Measurements from ENCODE around the gene PMP22. TPM values are rescaled to one million over a fixed set of nuclear protein-coding genes. Genes with fewer than 3 reads are reported as not detected.
A peak's percentile ranks its signal among the peaks of the same experiment; 100 is the strongest.
"Not testable (repeated sequence)": the region's sequence is repeated elsewhere in the genome, so short reads cannot be mapped to it uniquely, and the experiment has no call there.

PMP22 gene
- total and polyA plus RNA-seq, 4 experiments from 2014 or later = 0.53 to 0.76 TPM; not detected in 2

DNA sequence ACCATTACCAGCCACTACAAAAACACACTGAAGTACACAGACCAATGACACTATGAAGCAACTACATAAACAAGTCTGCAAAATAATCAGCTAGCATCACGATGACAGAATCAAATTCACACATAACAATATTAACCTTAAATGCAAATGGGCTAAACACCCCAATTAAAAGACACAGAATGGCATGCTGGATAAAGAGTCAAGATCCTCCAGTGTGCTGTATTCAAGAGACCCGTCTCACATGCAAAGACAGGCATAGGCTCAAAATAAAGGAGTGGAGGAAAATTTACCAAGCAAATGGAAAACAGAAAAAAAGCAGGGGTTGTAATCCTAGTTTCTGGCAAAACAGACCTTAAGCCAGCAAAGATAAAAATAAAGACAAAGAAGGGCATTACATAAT lies 64.6 kb downstream of the PMP22 start:
- CTCF ChIA-PET (ENCODE audit: partially characterized antibody); POLR2A ChIA-PET (ENCODE audit: partially characterized antibody); intact Hi-C loops (cut with micrococcal nuclease); H3K36me3 ChIP-seq (ENCODE audit: insufficient read depth, low read length); H3K4me1 Mint-ChIP-seq; DNase-seq; H3K4me3 ChIP-seq (ENCODE audit: low read length in 2 of 2); H3K27ac Mint-ChIP-seq; H3K4me1 ChIP-seq (ENCODE audit: insufficient read depth, low read length); H3K36me3 Mint-ChIP-seq; H3K27me3 ChIP-seq (ENCODE audit: insufficient read depth, low read length); H3K27ac ChIP-seq (ENCODE audit: low read depth, low read length); H3K9me3 ChIP-seq (ENCODE audit: control insufficient read depth in 1 of 2, low read length in 2 of 2): not testable (repeated sequence)
- peaks cover 3 to 38% (median 25%) of the 10 kb centered on the region in 8 donors for H3K9me3 Mint-ChIP-seq
- peak overlapping the region in 1 of 8 donors; percentile 52 for H3K4me3 Mint-ChIP-seq
- peaks cover 2 to 11% of the 10 kb centered on the region in 2 donors for H3K27me3 Mint-ChIP-seq

DNA sequence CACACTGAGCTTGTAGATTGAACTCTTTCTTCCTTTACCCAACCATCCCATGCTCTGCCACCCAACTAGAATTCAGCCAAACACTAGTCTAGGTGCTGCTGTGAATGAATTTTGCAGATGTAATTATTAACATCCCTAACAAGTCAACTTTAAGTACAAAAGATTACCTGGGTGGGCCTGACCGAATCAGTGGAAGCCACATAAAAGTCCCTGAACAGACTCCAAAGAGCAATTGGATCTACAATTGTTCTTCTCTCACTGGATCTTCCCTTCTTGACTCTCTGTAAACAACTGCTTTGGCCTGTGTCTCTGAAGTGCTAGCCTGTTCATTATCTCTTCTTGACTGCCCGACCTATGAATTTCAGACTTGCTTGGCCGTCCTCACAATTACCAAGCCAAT lies 67.9 kb downstream of the PMP22 start:
- Histone ChIP-seq H3K27ac (ENCODE audit: low read depth, low read length) (no peak overlapping the region), H3K9me3 (ENCODE audit: control insufficient read depth in 1 of 2, low read length in 2 of 2) (no peaks in the 10 kb centered on the region), H3K4me3 (ENCODE audit: low read length in 2 of 2) (no peak overlapping the region), H3K36me3 (ENCODE audit: insufficient read depth, low read length) (no peaks in the 10 kb centered on the region), H3K27me3 (ENCODE audit: insufficient read depth, low read length) (no peaks in the 10 kb centered on the region), H3K4me1 (ENCODE audit: insufficient read depth, low read length) (no peaks in the 10 kb centered on the region)
- CTCF ChIA-PET (ENCODE audit: partially characterized antibody) = no interaction called here
- H3K27ac Mint-ChIP-seq = no peak overlapping the region
- no peak overlapping the region for H3K4me3 Mint-ChIP-seq
- no peaks in the 10 kb centered on the region for H3K4me1 Mint-ChIP-seq
- DNase-seq = no peak
- intact Hi-C loops (cut with micrococcal nuclease) = no loop called here
- H3K36me3 Mint-ChIP-seq = peaks cover 0 to 2% of the 10 kb centered on the region in 2 donors
- POLR2A ChIA-PET (ENCODE audit: partially characterized antibody) = no interaction called here
- peaks cover 11 to 15% of the 10 kb centered on the region in 2 donors for H3K27me3 Mint-ChIP-seq
- peaks cover 3 to 36% (median 25%) of the 10 kb centered on the region in 8 donors for H3K9me3 Mint-ChIP-seq

GRCh38 chr17:15194859-15195277 lies 70.3 kb downstream of the PMP22 start:
- H3K4me3 Mint-ChIP-seq = no peak overlapping the region
- DNase-seq = no peak
- ChIA-PET POLR2A (ENCODE audit: partially characterized antibody) (no interaction called here), CTCF (ENCODE audit: partially characterized antibody) (no interaction called here)
- no peaks in the 10 kb centered on the region for H3K27me3 ChIP-seq (ENCODE audit: insufficient read depth, low read length)
- no peaks in the 10 kb centered on the region for H3K36me3 Mint-ChIP-seq
- no peak overlapping the region for H3K4me3 ChIP-seq (ENCODE audit: low read length in 2 of 2)
- peaks cover 12 to 15% of the 10 kb centered on the region in 2 donors for H3K27me3 Mint-ChIP-seq
- no peaks in the 10 kb centered on the region for H3K36me3 ChIP-seq (ENCODE audit: insufficient read depth, low read length)
- no peaks in the 10 kb centered on the region for H3K9me3 ChIP-seq (ENCODE audit: control insufficient read depth in 1 of 2, low read length in 2 of 2)
- H3K27ac Mint-ChIP-seq = no peak overlapping the region
- no peak overlapping the region for H3K27ac ChIP-seq (ENCODE audit: low read depth, low read length)
- peaks cover 2 to 21% (median 14%) of the 10 kb centered on the region in 8 donors for H3K9me3 Mint-ChIP-seq
- H3K4me1 ChIP-seq (ENCODE audit: insufficient read depth, low read length) = no peaks in the 10 kb centered on the region
- no peaks in the 10 kb centered on the region for H3K4me1 Mint-ChIP-seq
- intact Hi-C loops (cut with micrococcal nuclease) = no loop called here

- Mint-ChIP-seq H3K36me3 (no peaks in the 10 kb centered on the region), H3K27me3 (peaks cover 7 to 9% of the 10 kb centered on the region in 2 donors), H3K27ac (no peak overlapping the region), H3K4me3 (no peak overlapping the region), H3K4me1 (no peaks in the 10 kb centered on the region), H3K9me3 (peaks cover 0 to 2% (median 0%) of the 10 kb centered on the region in 8 donors)
- Histone ChIP-seq H3K4me3 (ENCODE audit: low read length in 2 of 2) (no peak overlapping the region), H3K27me3 (ENCODE audit: insufficient read depth, low read length) (no peaks in the 10 kb centered on the region), H3K9me3 (ENCODE audit: control insufficient read depth in 1 of 2, low read length in 2 of 2) (no peaks in the 10 kb centered on the region), H3K4me1 (ENCODE audit: insufficient read depth, low read length) (no peaks in the 10 kb centered on the region), H3K27ac (ENCODE audit: low read depth, low read length) (no peak overlapping the region), H3K36me3 (ENCODE audit: insufficient read depth, low read length) (no peaks in the 10 kb centered on the region)
- ChIA-PET POLR2A (ENCODE audit: partially characterized antibody) (no interaction called here), CTCF (ENCODE audit: partially characterized antibody) (no interaction called here)
- intact Hi-C loops (cut with micrococcal nuclease) = no loop called here
- no peak for DNase-seq
Measured at GRCh38 chr17:15185625-15185991, 79.5 kb downstream of the PMP22 start.

DNA sequence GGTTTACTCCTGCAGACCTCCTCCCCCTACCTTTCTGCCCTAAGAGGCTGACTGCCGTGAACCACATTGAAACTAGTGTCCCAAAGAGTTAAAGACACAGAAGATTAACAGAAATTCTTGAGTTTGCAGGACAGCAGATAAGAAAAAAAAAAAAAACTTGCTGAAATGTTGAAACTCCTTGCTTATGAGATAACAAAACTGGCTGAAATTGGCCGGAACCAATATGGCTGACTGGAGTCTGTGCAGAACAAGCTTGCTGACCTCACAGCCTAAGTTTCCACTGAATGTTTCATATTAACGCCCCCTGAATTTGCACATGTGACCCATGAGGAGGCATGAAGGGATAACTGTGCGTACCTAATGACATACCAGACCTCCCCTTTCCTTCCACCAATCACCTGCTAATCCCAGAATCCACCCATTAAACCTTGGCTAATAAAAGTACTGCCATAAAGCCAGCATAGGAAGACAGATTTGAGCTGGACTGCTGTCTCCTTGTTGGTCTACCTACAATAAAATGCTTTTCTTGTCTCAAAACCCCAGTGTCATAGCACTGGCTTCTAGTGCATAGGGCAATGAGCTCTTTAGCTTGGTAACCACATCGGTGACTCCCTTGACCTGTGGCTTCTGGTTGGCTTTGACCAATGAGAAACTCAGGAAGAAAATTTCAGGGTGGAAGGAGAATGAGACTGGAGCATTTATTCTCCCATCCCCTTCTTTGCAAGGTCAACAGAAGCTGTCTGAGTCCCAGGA lies 80.1 kb downstream of the PMP22 start:
- Histone ChIP-seq H3K4me1 (ENCODE audit: insufficient read depth, low read length) (no peaks in the 10 kb centered on the region), H3K4me3 (ENCODE audit: low read length in 2 of 2) (no peak overlapping the region), H3K27ac (ENCODE audit: low read depth, low read length) (no peak overlapping the region), H3K27me3 (ENCODE audit: insufficient read depth, low read length) (no peaks in the 10 kb centered on the region), H3K36me3 (ENCODE audit: insufficient read depth, low read length) (no peaks in the 10 kb centered on the region), H3K9me3 (ENCODE audit: control insufficient read depth in 1 of 2, low read length in 2 of 2) (no peaks in the 10 kb centered on the region)
- CTCF ChIA-PET (ENCODE audit: partially characterized antibody) = no interaction called here
- Mint-ChIP-seq H3K27me3 (peaks cover 7 to 9% of the 10 kb centered on the region in 2 donors), H3K4me1 (no peaks in the 10 kb centered on the region), H3K36me3 (no peaks in the 10 kb centered on the region), H3K27ac (peak overlapping the region in 1 of 7 donors; percentile 66), H3K9me3 (peaks cover 0 to 2% (median 0%) of the 10 kb centered on the region in 8 donors), H3K4me3 (peak overlapping the region in 1 of 8 donors; percentile 59)
- POLR2A ChIA-PET (ENCODE audit: partially characterized antibody) = no interaction called here
- intact Hi-C loops (cut with micrococcal nuclease) = no loop called here
- DNase-seq = no peak

DNA sequence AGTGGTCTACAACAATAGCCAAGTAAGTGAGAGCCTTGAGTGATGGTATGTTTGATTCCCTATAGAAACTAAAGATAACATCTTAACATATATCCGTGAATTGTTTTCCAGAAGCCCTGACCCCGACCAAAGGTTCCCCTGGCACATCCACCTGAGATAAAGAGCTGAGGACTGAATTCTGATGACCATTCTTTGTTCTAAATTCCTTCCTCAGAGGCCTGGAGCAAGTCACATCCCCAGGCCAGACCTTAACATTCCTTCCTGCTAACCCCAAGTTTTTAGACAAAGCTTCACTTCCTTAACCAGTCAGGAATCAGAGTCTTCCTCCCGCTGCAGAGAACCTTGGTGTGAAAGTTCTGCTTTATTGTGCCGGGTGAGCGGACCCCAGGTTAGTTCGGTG lies 83.3 kb downstream of the PMP22 start:
- H3K27ac Mint-ChIP-seq = peak overlapping the region in 1 of 7 donors; percentile 54
- no peaks in the 10 kb centered on the region for H3K4me1 Mint-ChIP-seq
- H3K27me3 Mint-ChIP-seq = peaks cover 7 to 8% of the 10 kb centered on the region in 2 donors

DNA sequence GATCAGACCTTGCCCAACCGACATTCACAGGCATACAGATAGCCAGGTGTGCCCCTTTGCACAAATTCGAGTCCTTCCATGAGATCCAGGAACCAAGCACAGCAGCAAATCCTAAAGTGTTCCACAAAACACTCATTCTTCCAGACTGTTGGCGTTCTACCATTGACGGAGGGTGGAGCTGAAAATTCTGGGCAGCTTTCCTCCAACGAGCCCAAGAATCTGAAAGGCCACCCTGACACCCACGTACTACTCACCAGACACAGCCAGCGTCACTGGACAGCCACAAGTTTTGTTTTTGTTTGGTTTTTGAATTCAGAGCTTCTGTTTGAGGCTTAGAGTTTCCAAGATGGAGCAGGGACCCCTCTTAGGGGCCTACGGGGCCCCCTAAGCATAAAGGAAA lies 83.8 kb downstream of the PMP22 start:
- H3K9me3 ChIP-seq (ENCODE audit: control insufficient read depth in 1 of 2, low read length in 2 of 2) = no peaks in the 10 kb centered on the region
- peaks cover 0 to 4% (median 0%) of the 10 kb centered on the region in 8 donors for H3K9me3 Mint-ChIP-seq
- H3K36me3 ChIP-seq (ENCODE audit: insufficient read depth, low read length) = no peaks in the 10 kb centered on the region
- ChIA-PET CTCF (ENCODE audit: partially characterized antibody) (interaction anchor here (0.7 kb wide), 1 partner anchor 8 kb away, joined by 3 read pairs; no protein-coding TSS in a partner anchor), POLR2A (ENCODE audit: partially characterized antibody) (no interaction called here)
- H3K4me3 ChIP-seq (ENCODE audit: low read length in 2 of 2) = no peak overlapping the region
- intact Hi-C loops (cut with micrococcal nuclease) = no loop called here
- H3K27me3 Mint-ChIP-seq = peaks cover 7 to 8% of the 10 kb centered on the region in 2 donors
- no peak overlapping the region for H3K27ac ChIP-seq (ENCODE audit: low read depth, low read length)
- no peaks in the 10 kb centered on the region for H3K36me3 Mint-ChIP-seq
- peak overlapping the region in 1 of 7 donors; percentile 54 for H3K27ac Mint-ChIP-seq
- H3K4me1 ChIP-seq (ENCODE audit: insufficient read depth, low read length) = no peaks in the 10 kb centered on the region
- H3K27me3 ChIP-seq (ENCODE audit: insufficient read depth, low read length) = no peaks in the 10 kb centered on the region
- no peak for DNase-seq
- H3K4me3 Mint-ChIP-seq = no peak overlapping the region
- H3K4me1 Mint-ChIP-seq = no peaks in the 10 kb centered on the region

More for the DNA sequence above, 83.3 kb downstream of the PMP22 start:
- Histone ChIP-seq H3K4me3 (ENCODE audit: low read length in 2 of 2) (no peak overlapping the region), H3K36me3 (ENCODE audit: insufficient read depth, low read length) (no peaks in the 10 kb centered on the region), H3K27ac (ENCODE audit: low read depth, low read length) (no peak overlapping the region), H3K9me3 (ENCODE audit: control insufficient read depth in 1 of 2, low read length in 2 of 2) (no peaks in the 10 kb centered on the region), H3K27me3 (ENCODE audit: insufficient read depth, low read length) (no peaks in the 10 kb centered on the region), H3K4me1 (ENCODE audit: insufficient read depth, low read length) (no peaks in the 10 kb centered on the region)
- Mint-ChIP-seq H3K36me3 (no peaks in the 10 kb centered on the region), H3K4me3 (no peak overlapping the region), H3K9me3 (peaks cover 0 to 4% (median 0%) of the 10 kb centered on the region in 8 donors)
- POLR2A ChIA-PET (ENCODE audit: partially characterized antibody) = no interaction called here
- intact Hi-C loops (cut with micrococcal nuclease) = no loop called here
- CTCF ChIA-PET (ENCODE audit: partially characterized antibody) = no interaction called here
- DNase-seq = no peak

Measured in CD4-positive, alpha-beta memory T cell (primary cell).